Activated T-cell treated with anti-CD3 and anti-CD28 coated beads, Interleukin-2, amount 50 U/mL, for 48 hours (primary cell): Measurements from ENCODE around the gene GALNT17.

Source experiments
- DNase-seq, 2 experiments: peaks; one replicate each; pipeline ENCODE4 v3.0.0-alpha.2; 2020

Gene GALNT17

GRCh38 chr7:71511361-71511807, 379.4 kb downstream of the GALNT17 start:
- DNase-seq: no peak

GRCh38 chr7:71517940-71518699, 386.2 kb downstream of the GALNT17 start:
- DNase-seq: no peak

GRCh38 chr7:71518880-71519279, 386.9 kb downstream of the GALNT17 start:
- DNase-seq: no peak

- DNase-seq: no peak
Measured at GRCh38 chr7:71521506-71521905, 389.6 kb downstream of the GALNT17 start.

- no peak for DNase-seq
Measured at GRCh38 chr7:71526106-71526505, 394.2 kb downstream of the GALNT17 start.

- no peak for DNase-seq
Measured at GRCh38 chr7:71527213-71527612, 395.3 kb downstream of the GALNT17 start.

GRCh38 chr7:71535616-71536015, 403.7 kb downstream of the GALNT17 start:
- no peak for DNase-seq

GRCh38 chr7:71538210-71538609, 406.3 kb downstream of the GALNT17 start:
- no peak for DNase-seq

- DNase-seq: no peak
Measured at GRCh38 chr7:71539615-71540014, 407.7 kb downstream of the GALNT17 start.

- DNase-seq: no peak
Measured at GRCh38 chr7:71541707-71542353, 409.9 kb downstream of the GALNT17 start.

GRCh38 chr7:71543396-71543795, 411.5 kb downstream of the GALNT17 start:
- DNase-seq: no peak

- no peak for DNase-seq
Measured at GRCh38 chr7:71544816-71545215, 412.9 kb downstream of the GALNT17 start.

- no peak for DNase-seq
Measured at GRCh38 chr7:71547426-71547825, 415.5 kb downstream of the GALNT17 start.

GRCh38 chr7:71548746-71549145, 416.8 kb downstream of the GALNT17 start:
- no peak for DNase-seq

- no peak for DNase-seq
Measured at GRCh38 chr7:71553306-71553705, 421.4 kb downstream of the GALNT17 start.

GRCh38 chr7:71555758-71556157, 423.8 kb downstream of the GALNT17 start:
- DNase-seq: no peak

GRCh38 chr7:71558806-71559613, 427.1 kb downstream of the GALNT17 start:
- DNase-seq: no peak

GRCh38 chr7:71560354-71560995, 428.5 kb downstream of the GALNT17 start:
- DNase-seq: no peak

- no peak for DNase-seq
Measured at GRCh38 chr7:71563276-71563675, 431.3 kb downstream of the GALNT17 start.

GRCh38 chr7:71566376-71566775, 434.4 kb downstream of the GALNT17 start:
- DNase-seq: no peak

- DNase-seq: no peak
Measured at GRCh38 chr7:71566991-71567390, 435.0 kb downstream of the GALNT17 start.

GRCh38 chr7:71574153-71574860, 442.4 kb downstream of the GALNT17 start:
- no peak for DNase-seq
